ENCODE results near the gene CCDC174. TPM values are rescaled to one million over a fixed set of nuclear protein-coding genes. Genes with fewer than 3 reads are reported as not detected.

The CCDC174 gene
- polyA plus RNA-seq, 1 experiment, result 13.9 TPM

DNA sequence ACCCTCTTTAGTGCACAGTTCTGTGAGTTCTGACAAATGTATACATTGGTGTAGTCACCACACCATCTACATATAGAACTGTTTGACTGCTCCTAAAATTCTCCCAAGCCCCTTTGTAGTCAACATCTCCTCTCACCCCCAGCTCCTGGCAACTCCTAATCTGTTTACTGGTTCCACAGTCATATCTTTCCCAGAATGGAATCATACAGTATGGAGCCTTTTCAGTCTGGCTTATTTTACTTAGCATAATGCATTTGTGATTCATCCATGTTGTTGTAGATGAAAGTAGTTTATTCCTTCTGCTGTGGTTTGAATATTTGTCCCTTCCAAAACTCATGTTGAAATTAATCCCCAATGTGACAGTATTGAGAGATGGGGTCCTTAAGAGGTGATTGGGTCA is 41.6 kb upstream of the CCDC174 start:
- H3K9me3 ChIP-seq (ENCODE audit: control insufficient read depth, insufficient read depth, low read length), result no peaks in the 10 kb centered on the region
- ChIA-PET POLR2A (no interaction called here), CTCF (interaction anchor here (0.9 kb wide), 1 partner anchor 406 kb away, joined by 3 read pairs; no protein-coding TSS in a partner anchor)
- TF ChIP-seq, protein P1, sequence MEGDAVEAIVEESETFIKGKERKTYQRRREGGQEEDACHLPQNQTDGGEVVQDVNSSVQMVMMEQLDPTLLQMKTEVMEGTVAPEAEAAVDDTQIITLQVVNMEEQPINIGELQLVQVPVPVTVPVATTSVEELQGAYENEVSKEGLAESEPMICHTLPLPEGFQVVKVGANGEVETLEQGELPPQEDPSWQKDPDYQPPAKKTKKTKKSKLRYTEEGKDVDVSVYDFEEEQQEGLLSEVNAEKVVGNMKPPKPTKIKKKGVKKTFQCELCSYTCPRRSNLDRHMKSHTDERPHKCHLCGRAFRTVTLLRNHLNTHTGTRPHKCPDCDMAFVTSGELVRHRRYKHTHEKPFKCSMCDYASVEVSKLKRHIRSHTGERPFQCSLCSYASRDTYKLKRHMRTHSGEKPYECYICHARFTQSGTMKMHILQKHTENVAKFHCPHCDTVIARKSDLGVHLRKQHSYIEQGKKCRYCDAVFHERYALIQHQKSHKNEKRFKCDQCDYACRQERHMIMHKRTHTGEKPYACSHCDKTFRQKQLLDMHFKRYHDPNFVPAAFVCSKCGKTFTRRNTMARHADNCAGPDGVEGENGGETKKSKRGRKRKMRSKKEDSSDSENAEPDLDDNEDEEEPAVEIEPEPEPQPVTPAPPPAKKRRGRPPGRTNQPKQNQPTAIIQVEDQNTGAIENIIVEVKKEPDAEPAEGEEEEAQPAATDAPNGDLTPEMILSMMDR (IDR thresholded peaks at IDR 0.05; ENCODE audit: low read depth, low read length), result no peak
- DNase-seq (ENCODE audit: low read depth, low spot score), result no peak
- H3K4me3 ChIP-seq (ENCODE audit: low read depth, low read length), result no peak overlapping the region
- no peak overlapping the region for H3K27ac ChIP-seq (ENCODE audit: low read depth, low read length)
- H3K27me3 ChIP-seq (ENCODE audit: control insufficient read depth, insufficient read depth, low read length), result peaks cover 9% of the 10 kb centered on the region

DNA sequence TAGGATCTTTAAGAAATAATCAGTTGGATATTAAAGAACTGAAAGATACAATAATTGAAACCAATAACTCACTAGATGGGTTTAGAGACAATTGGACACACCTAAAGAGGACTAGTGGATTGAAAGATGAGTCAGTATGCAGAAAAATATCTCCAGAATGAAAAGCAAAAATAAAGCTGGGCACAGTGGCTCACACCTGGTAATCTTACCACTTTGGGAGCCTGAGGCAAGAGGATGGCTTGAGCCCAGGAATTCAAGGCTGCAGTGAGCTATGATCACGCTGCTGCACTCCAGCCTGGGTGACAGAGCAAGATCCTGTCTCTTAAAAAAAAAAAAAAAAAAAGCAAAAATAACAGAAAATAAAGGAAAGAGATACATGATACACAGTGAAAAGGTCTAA is 37.4 kb upstream of the CCDC174 start:
- Histone ChIP-seq H3K4me3 (ENCODE audit: low read depth, low read length) (no peak overlapping the region), H3K27ac (ENCODE audit: low read depth, low read length) (no peak overlapping the region), H3K9me3 (ENCODE audit: control insufficient read depth, insufficient read depth, low read length) (no peaks in the 10 kb centered on the region), H3K27me3 (ENCODE audit: control insufficient read depth, insufficient read depth, low read length) (peaks cover 13% of the 10 kb centered on the region)
- ChIA-PET CTCF (no interaction called here), POLR2A (no interaction called here)
- TF ChIP-seq, protein P1 (IDR thresholded peaks at IDR 0.05; ENCODE audit: low read depth, low read length), result no peak
- DNase-seq (ENCODE audit: low read depth, low spot score), result no peak

DNA sequence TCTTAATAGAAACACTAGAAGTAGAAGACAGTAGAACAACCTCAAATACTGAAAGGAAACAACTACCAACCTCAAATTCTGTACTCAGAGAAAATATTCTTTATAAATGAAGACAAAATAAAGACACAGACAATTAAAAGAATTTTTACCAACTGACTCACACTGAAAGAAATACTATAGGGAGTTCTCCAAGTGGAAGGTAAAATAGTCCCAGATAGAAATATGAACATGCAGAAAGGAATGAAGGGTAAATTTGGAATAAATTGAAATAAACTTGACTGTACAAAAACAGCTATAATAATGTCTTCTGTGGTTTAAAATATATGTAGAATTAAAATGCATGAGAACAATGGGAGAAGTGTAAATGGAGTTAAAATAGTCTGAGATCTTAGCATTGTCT is 36.7 kb upstream of the CCDC174 start:
- ChIA-PET CTCF (no interaction called here), POLR2A (no interaction called here)
- H3K27ac ChIP-seq (ENCODE audit: low read depth, low read length), result no peak overlapping the region

DNA sequence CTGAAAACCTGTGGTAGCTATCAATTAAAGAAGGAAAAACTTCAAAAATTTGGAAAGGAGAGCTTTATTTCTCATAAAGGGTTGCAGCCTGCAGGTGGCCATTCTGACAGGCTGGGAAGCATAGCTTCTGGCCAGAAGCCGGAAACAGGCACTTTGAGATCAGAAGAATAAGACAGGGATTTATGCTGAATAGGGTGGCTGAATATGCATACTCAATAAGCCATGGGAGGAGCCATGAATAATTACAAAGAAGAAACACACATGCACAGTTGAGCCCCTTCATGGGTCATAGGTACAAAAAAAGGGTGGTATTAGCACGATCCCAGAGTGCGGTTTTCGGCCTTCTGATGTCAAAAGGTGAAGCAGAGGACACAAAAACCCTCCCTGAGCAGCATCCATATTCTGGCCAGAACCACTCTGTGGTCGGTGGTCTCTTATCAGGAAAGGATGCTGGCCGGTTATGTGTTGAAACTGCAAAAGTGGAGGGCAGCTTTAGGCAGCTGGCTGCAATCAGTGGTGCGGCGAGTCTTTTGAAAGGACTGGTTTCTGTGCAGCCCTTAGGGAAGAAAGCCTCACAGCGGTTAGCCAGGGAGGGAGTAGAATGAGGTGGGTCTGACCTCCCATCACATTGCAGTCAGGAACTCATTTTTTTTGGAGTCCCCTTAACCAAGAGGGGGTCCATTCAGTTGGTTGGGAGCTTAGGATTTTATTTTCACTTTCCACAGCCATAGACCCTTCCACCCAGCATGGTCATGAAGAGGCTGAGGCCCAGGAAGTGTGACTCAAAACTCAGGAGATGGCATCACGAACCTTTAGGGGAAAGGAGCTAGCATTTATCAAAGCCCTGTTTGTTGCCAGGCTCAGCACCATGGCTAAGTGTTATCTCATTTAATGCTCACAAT is 34.7 kb upstream of the CCDC174 start:
- no peak overlapping the region for H3K27ac ChIP-seq (ENCODE audit: low read depth, low read length)
- CTCF ChIA-PET, result interaction anchor here (0.9 kb wide), 1 partner anchor 19 kb away, joined by 3 read pairs; no protein-coding TSS in a partner anchor

More for the DNA sequence above, 36.7 kb upstream of the CCDC174 start:
- DNase-seq (ENCODE audit: low read depth, low spot score), result no peak
- H3K9me3 ChIP-seq (ENCODE audit: control insufficient read depth, insufficient read depth, low read length), result no peaks in the 10 kb centered on the region
- H3K27me3 ChIP-seq (ENCODE audit: control insufficient read depth, insufficient read depth, low read length), result peaks cover 14% of the 10 kb centered on the region
- TF ChIP-seq, protein P1 (IDR thresholded peaks at IDR 0.05; ENCODE audit: low read depth, low read length), result no peak
- no peak overlapping the region for H3K4me3 ChIP-seq (ENCODE audit: low read depth, low read length)

More for the DNA sequence above, 34.7 kb upstream of the CCDC174 start:
- POLR2A ChIA-PET, result no interaction called here
- no peak for DNase-seq (ENCODE audit: low read depth, low spot score)
- Histone ChIP-seq H3K9me3 (ENCODE audit: control insufficient read depth, insufficient read depth, low read length) (no peaks in the 10 kb centered on the region; the same call in 1 of the 2 replicates), H3K4me3 (ENCODE audit: low read depth, low read length) (no peak overlapping the region), H3K27me3 (ENCODE audit: control insufficient read depth, insufficient read depth, low read length) (peaks cover 11% of the 10 kb centered on the region)
- TF ChIP-seq, protein P1 (IDR thresholded peaks at IDR 0.05; ENCODE audit: low read depth, low read length), result no peak
